GM04503 (cell line): ENCODE measurements around the gene CCDC88B.

Experiments
- DNase-seq: peaks from one replicate; pipeline ENCODE4 v3.0.0-alpha.2; 2012; ENCODE audit warnings: low read depth

Gene CCDC88B, protein sequence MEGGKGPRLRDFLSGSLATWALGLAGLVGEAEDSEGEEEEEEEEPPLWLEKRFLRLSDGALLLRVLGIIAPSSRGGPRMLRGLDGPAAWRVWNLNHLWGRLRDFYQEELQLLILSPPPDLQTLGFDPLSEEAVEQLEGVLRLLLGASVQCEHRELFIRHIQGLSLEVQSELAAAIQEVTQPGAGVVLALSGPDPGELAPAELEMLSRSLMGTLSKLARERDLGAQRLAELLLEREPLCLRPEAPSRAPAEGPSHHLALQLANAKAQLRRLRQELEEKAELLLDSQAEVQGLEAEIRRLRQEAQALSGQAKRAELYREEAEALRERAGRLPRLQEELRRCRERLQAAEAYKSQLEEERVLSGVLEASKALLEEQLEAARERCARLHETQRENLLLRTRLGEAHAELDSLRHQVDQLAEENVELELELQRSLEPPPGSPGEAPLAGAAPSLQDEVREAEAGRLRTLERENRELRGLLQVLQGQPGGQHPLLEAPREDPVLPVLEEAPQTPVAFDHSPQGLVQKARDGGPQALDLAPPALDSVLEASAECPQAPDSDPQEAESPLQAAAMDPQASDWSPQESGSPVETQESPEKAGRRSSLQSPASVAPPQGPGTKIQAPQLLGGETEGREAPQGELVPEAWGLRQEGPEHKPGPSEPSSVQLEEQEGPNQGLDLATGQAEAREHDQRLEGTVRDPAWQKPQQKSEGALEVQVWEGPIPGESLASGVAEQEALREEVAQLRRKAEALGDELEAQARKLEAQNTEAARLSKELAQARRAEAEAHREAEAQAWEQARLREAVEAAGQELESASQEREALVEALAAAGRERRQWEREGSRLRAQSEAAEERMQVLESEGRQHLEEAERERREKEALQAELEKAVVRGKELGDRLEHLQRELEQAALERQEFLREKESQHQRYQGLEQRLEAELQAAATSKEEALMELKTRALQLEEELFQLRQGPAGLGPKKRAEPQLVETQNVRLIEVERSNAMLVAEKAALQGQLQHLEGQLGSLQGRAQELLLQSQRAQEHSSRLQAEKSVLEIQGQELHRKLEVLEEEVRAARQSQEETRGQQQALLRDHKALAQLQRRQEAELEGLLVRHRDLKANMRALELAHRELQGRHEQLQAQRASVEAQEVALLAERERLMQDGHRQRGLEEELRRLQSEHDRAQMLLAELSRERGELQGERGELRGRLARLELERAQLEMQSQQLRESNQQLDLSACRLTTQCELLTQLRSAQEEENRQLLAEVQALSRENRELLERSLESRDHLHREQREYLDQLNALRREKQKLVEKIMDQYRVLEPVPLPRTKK (N-terminal part only)

DNA sequence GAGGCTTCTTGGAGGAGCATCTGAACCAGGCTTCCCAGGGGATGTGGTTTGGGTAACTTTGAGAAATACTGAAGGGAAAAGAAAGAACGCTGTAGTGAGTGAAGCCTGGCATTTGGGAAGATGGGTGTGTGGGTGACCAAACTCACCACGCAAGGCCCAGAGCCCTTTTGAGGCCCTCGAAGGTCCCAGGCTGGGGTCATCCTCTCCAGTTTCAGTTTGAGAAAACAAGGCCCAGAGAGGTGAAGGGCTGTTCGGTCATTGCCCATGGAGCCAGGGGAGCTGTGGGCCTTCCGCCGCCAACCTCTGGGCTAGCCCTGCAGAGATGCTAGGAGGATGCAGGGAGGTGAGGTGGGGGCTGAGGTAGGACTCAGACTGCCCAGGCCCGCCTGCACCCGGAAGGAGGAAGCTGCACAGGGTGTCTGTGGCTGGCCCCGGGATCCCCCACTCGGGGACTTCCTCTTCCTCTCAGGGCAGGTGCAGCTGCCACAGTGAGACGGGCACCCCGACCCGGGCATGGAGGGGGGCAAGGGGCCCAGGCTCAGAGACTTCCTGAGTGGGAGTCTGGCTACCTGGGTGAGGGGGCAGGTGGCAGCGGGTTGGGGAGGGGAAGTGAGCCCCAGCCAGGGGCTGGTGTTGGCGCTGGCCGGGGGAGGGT lies at the start of gene CCDC88B:
Gene CCDC88B (plus strand): TSS at position 451 of the 655 bp plus-strand sequence. CDS start 63 bp downstream, at position 514.
- no peak for DNase-seq

DNA sequence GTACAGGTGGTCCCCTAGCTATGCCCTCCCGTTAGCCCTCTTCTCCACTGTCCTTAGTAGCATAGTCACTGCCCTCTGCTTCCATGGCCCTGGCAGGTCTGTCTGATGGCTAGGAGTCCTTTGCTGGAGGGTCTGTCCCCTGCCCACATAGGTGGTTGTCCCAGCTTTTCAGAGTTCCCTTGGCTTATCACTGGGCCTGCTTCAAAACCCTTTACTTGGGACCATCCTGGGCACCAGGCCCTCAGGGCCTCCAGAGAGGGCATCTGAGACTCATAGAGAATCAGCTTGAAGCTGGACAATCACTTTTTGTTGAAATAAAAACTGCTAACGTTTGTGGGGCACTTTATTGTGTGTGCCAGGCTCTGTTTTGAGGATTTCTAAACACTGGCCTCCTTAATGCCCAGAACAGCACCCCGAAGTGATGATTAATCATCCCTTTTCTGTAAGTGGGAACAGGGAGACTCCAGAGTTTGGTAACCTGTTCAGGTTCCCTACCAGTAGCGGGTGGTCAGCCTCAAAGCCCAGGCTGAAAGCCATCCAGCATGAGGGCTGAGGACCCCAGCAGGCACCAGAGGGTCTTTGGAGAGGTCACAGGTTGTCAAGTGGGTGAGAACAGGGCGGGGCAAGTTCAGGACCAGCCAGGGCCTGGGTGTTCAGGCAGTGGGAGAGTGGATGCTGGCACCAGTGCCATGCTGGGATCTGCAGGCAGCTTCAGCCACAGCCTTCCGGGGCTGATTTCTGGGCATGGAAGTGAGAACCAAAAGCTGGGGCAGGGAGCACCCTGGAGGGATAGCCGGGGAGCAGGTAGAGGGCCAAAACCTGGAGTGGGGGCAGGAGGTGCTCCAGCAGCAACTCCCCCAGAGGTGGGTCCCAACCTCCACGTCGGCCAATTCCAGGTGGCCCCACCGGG lies 49.4 kb upstream of the CCDC88B start:
- DNase-seq = no peak

DNA sequence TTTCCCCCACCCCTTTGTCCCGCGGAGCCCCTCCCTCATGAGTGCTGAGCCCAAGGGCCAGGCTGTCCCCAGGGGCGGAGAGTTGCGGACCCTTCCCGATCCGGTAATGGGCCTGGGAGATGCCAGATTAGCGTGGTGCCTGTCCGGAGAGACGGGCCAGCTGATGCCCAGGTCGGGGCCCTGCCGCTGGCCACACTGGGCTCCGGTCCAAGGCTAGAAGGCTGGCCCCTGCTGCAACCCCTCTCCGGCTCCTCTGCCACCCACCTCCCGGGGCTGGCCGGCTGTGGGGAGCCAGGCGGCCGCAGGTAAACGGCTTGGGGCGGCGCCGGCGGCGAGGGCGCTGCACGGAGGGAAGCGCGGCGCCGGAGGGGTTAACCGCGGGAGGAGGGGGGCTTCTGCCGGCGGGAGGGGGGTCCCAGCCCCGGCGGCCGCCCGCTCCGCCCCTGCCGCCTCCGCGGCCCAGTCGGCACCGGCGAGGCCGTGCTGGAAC lies 48.7 kb upstream of the CCDC88B start, which contains the start of gene KCNK4:
Gene KCNK4 (plus strand): TSS at position 41 of the 490 bp plus-strand sequence. CDS start 1,717 bp downstream, outside the sequence.
- no peak for DNase-seq

DNA sequence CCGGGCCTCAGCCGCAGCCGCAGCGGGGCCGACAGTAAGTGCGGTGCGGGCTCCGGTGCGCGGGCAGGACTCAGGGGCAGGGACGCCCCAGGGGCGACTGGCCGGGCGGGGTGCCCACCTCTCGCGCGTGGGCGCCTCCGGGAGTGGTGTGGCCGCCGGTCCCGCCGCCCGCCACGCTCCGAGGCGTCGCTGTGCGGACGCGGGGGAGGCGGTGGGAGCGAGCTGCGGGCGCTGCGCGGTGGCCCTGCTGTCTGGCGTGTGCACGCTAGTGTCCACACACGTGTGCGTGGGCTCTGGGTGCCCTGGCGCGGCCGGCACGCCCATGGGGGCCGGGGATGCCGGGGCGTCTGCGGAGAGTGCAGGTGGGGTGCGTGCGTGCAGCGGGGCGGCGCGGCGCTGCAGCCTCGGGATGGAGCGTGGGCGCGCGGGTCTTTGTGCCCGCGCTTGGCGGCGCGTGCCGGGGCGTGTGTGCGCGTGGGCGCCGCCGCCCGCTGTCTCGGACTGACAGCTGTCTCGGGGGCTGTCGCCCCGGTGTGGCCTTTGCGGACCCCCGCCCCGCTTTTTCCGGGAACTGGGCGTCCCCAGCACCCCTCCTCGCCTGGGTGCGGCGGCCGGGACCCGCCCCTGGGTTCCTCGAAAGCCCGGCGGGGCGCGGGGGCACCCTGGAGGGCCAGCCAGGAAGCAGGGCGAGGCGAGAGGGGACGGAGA lies 48.1 kb upstream of the CCDC88B start:
- no peak for DNase-seq

DNA sequence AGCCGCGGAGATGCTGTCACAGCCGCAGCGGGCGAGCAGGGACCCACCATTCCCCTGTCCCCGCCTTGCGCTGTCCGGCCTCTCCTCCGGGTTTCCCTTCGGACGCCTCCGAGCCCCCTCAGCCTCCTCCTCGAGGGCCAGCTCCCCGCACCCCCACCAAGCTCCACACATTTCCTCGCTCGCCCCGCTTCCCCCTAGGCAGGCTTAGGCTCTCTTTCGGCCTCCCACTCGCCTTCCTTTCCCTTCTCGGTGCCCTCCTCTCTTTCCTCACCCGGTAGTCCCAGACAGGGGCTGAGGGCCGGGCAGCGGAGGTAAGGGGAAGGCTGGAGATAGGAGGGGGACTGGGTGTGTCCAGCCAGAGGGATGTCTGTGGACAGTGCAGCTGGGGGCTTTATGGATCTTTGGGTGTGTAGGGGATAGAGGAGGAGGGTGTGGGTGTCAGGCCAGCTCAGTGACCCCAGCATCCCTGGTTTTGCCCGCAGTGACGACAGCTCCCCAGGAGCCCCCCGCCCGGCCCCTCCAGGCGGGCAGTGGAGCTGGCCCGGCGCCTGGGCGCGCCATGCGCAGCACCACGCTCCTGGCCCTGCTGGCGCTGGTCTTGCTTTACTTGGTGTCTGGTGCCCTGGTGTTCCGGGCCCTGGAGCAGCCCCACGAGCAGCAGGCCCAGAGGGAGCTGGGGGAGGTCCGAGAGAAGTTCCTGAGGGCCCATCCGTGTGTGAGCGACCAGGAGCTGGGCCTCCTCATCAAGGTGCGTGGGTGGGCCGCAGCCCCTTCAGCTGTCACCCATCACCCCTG lies 47.3 kb upstream of the CCDC88B start:
- DNase-seq = no peak

DNA sequence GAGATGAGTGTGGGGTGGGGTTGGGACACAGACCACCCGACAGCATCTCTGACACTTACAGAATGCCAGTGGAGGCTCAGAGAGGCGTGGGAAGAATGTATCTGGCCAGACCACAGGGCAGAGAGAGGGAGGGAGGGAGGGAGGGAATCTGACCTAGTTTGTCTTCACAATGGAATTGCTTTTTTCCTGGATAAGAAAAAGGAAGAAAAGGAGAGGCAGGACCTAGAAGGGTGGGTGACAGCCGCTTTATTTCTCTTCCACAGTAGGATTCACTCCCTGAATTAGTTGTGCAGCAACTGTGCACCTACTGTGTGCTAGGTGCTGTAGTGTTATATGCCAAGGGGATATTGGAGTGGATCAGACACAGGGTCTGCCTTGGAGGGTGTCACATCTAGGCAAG lies 45.2 kb upstream of the CCDC88B start:
- no peak for DNase-seq

DNA sequence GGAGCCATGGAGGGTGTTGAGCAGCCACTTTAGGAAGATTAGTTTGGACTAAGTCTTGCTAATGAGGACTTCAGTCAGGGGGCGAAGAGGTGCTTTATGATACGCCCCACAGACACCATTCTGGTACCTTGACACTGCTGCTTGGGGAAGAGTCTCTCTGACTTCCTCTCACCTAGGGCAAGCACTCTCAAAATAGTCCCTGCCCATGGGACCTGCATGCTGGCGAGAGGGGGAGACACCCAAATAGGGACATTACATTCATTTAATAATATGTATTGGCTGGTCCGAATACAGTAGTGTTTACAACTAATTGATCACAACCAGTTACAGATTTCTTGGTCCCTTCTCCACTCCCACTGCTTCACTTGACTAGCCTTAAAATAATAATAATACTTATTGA lies 44.2 kb upstream of the CCDC88B start:
- no peak for DNase-seq

DNA sequence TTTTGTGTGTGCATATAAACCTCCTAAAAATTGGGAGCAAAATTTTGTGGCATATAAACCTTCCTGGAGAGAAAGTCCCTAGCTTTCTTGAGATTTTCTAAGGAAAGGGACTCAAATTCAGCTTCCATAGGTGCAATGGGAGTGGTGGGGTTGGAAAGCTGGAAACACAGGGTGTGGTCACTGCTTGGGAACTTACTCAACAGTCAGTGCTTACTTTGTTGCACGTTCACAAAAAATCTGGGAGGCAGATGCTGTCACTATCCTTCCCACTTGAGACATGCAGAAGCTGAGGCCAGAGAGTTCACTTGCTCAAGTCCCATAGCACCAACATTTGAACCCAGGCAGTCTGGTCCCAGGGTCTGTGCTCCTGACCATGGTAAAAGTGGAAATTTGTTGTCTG lies 43.8 kb upstream of the CCDC88B start:
- DNase-seq = no peak

DNA sequence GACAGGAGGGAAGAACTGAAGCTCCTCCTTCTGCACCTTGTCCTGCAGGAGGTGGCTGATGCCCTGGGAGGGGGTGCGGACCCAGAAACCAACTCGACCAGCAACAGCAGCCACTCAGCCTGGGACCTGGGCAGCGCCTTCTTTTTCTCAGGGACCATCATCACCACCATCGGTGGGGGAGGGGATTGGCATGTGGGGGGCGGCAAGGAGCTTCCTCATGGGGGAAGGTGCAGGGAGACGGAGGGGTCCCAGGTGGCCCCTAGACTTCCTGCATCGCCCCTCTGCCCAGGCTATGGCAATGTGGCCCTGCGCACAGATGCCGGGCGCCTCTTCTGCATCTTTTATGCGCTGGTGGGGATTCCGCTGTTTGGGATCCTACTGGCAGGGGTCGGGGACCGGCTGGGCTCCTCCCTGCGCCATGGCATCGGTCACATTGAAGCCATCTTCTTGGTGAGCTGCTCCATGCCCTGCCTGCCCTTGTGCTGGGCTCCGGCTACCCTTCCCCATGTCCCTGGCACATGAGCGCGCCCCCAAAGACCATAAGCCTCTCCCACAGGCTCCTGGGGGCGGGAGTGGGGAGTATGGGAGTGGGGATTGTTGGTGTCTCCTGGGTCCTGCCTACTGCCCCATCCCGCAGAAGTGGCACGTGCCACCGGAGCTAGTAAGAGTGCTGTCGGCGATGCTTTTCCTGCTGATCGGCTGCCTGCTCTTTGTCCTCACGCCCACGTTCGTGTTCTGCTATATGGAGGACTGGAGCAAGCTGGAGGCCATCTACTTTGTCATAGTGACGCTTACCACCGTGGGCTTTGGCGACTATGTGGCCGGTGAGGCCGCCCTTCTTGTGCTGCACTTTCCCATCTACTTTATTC lies 42.9 kb upstream of the CCDC88B start:
- no peak for DNase-seq

DNA sequence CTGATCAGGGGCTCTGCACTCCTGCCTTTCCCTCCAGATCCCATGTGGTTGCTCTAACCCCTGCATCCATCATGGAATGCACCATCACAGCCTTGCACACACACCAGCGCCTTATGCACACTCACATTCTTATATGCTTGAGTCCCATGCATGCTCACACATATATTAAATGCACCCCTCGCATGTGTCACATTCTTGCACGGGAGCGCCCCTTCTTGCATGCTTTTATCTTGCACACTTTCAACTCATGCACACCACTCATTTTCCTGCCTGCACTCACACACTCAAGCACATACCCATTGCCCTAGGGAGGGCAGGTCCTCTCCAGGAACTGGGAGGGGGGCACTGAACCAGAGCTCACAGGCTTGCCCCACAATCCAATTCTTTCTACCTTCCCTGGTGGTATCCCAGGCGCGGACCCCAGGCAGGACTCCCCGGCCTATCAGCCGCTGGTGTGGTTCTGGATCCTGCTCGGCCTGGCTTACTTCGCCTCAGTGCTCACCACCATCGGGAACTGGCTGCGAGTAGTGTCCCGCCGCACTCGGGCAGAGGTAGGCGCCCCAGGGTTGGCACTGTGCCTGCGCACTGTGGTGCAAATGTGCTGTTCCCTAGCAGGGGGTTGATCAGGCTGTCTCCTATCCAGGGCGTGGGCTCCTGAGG lies 42.2 kb upstream of the CCDC88B start:
- no peak for DNase-seq

DNA sequence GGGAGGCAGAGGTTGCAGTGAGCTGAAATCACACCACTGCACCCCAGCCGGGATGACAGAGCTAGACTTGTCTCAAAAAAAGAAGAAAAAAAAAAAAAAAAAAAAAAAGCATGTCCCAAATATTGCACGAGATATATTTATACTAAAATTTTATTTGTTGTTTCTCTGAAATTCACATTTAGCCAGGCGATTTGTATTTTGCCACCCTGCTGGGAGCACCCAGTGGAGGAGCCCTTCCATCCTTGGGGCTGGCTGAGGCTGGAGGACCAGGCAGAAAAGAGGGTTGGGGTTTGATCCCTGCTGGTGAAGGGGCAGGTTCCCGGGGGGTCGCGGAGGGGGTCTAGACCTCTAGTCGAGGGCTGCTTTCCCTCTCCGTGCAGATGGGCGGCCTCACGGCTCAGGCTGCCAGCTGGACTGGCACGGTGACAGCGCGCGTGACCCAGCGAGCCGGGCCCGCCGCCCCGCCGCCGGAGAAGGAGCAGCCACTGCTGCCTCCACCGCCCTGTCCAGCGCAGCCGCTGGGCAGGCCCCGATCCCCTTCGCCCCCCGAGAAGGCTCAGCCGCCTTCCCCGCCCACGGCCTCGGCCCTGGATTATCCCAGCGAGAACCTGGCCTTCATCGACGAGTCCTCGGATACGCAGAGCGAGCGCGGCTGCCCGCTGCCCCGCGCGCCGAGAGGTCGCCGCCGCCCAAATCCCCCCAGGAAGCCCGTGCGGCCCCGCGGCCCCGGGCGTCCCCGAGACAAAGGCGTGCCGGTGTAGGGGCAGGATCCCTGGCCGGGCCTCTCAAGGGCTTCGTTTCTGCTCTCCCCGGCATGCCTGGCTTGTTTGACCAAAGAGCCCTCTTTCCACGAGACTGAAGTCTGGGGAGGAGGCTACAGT lies 40.8 kb upstream of the CCDC88B start:
- no peak for DNase-seq

DNA sequence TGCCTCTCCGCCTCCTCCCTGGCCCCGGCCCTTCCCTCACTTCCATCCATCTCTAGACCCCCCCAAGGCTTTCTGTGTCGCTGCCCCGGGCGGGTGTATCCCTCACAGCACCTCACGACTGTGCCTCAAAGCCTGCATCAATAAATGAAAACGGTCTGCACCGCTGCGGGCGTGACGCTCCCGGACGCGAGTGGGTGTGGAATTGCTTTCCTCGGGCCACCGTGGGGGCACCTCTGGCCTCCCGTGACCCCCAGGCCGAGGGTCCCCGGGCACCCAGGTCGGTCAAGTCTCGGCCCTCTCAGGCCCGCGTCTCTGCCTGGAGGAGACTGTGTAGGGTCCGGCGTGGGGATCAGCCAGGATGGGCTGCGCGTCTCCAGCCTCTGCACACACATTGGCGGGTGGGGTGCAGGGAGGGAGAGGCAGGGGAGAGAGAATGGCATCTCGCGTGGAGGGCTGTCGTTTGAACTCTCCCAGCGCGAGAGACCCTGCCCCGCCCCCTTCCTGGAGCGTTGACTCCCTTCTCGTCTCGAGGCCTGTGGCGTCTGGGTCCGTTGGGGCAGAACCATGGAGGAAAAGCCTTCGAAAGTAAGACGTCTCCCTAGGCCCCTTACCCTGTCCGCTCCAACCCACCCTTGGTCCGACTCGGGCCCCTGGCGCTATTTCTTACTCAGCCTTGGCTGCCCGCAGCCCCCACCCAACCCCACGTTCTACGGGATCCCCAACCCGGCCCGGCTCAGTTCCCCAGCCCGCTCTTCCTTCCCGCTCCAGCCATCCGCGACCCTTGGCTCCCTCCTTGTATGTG lies 40.0 kb upstream of the CCDC88B start, which contains the start of gene CATSPERZ:
Gene CATSPERZ (plus strand): TSS at position 512 of the 802 bp plus-strand sequence. CDS start 53 bp downstream, at position 565.
- no peak for DNase-seq

DNA sequence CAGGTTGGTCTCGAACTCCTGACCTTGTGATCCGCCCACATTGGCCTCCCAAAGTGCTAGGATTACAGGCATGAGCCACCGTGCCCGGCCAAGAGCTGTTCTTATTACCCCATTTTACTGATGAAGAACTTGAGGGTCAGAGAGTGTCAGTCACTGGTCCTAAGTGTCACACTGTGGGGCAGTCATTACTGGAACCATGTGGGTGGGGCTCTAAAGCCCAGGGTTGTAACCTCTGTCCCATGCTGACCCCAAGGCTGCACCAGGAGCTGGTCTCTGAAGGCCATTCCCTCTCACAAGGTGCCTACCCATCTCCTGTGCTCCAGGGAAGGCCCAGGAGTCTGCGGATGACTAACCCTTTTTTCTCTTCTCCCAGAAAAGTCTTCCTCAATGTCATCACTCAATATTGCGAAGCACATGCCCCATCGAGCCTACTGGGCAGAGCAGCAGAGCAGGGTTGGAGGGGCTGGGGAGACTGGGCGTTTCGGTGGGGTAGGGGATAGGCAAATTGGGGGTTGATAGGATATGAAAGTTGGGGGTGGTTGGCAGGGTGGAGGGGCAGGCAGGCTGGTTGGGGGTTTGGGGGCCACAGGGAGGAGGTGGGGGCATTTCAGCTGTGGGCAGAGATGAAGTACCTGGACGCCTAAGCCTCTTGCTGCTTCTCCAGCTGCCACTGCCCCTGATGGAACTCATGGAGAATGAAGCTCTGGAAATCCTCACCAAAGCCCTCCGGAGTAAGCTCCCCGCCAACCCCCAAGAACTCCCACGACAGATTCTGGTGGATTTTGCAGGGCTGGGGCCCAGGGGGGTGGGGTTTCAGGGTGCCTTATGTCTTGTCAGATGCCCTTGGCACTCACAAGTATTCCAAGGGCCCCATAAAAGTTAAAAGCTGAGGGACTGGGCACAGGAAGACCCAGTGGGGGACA lies 36.6 kb upstream of the CCDC88B start:
- DNase-seq = no peak

DNA sequence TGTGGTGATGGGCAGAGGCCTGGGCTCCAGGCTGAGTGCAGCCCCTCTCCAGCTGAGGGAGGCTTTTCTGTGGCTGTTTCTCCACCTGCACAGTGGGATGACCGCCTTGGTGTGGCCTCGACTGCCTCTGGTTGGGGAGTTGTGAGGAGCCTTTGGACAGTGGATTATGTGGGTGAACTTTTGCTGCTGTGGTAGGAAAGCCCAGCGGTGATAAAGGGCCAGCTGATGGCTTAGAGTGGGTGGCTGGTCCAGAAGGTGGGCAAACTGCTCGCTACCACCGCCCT lies 36.0 kb upstream of the CCDC88B start:
- DNase-seq = no peak
